ENCODE measurements around the gene PDAP1. TPM values are rescaled to one million over a fixed set of nuclear protein-coding genes. Genes with fewer than 3 reads are reported as not detected.

PDAP1 gene
- total and polyA plus RNA-seq, 9 of the 15 experiments (the other 6 are each of a cell fraction or from before 2014, with no cell fraction given) = 10.2 to 315 (median 129) TPM

- TF ChIP-seq CEBPZ (IDR thresholded peaks at IDR 0.05; ENCODE audit: borderline replicate concordance, low read depth, low read length) (no peak), ZNF592 (IDR thresholded peaks at IDR 0.05) (no peak)
These were observed 44.7 kb upstream of the PDAP1 start (continued) for GRCh38 chr7:99453105-99453504.

Data from K562 (cell line).